HEK293 (cell line): ENCODE measurements around the gene RPRD1A.

ENCODE experiments used
- CTCF ChIA-PET: fragments of 350-600 bp; formaldehyde crosslinking; extraction: SDS; loops from one replicate; lab custom pipeline; 2021; ENCODE audit warnings: antibody characterized with exemption; lab: Yijun Ruan, JAX
- POLR2A ChIA-PET: fragments of 300-600 bp; formaldehyde crosslinking; extraction: SDS; loops from one replicate; lab custom pipeline; 2020; ENCODE audit warnings: antibody characterized with exemption, inconsistent platforms; lab: Yijun Ruan, JAX
- H3K27ac ChIP-seq: fragments of 200-500 bp; sonication (Bioruptor generic); 2 replicates; pipeline ENCODE4 v1.5.1; 2014; ENCODE audit warnings: low read depth, low read length, control low read depth, inconsistent platforms; ENCODE audit errors: extremely low read depth
- H3K36me3 ChIP-seq, 2 experiments: fragments of 200-500 bp in 1 of 2; sonication (Bioruptor generic) in 1 of 2; 1 replicate in 1 of 2; 2 replicates in 1 of 2; pipeline ENCODE4 v1.5.1; 2014 to 2017; ENCODE audit warnings: inconsistent platforms in 2 of 2, low read length in 2 of 2; ENCODE audit not compliant: control insufficient read depth in 2 of 2, insufficient read depth in 1 of 2
- H3K4me1 ChIP-seq: fragments of 200-500 bp; sonication (Bioruptor generic); 2 replicates; pipeline ENCODE4 v1.5.1; 2014; ENCODE audit warnings: mild to moderate bottlenecking, low read length, inconsistent platforms; ENCODE audit not compliant: control insufficient read depth, insufficient read depth
- H3K4me3 ChIP-seq: 2 replicates; pipeline ENCODE4 v1.5.1; 2011; ENCODE audit warnings: low read depth, mild to moderate bottlenecking, control low read depth, low read length, moderate library complexity
- H3K9me3 ChIP-seq: fragments of 200-500 bp; sonication (Bioruptor generic); 2 replicates; pipeline ENCODE4 v1.5.1; 2014; ENCODE audit warnings: low read depth, low read length, inconsistent platforms; ENCODE audit not compliant: control insufficient read depth, insufficient read depth
- FEZF1 ChIP-seq: fragments of 450-650 bp; formaldehyde crosslinking; IDR thresholded peaks from 2 replicates; pipeline ENCODE4 v1.5.1; 2016; ENCODE audit warnings: missing biosample characterization, missing genetic modification characterization
- GFI1B ChIP-seq: fragments of 450-650 bp; formaldehyde crosslinking; IDR thresholded peaks from 2 replicates; pipeline ENCODE4 v1.5.1; 2016; ENCODE audit warnings: missing biosample characterization, missing genetic modification characterization
- ZFP41 ChIP-seq: fragments of 450-650 bp; formaldehyde crosslinking; IDR thresholded peaks from 2 replicates; pipeline ENCODE4 v1.5.1; 2016; ENCODE audit warnings: missing biosample characterization, missing genetic modification characterization, borderline replicate concordance
- ZNF114 ChIP-seq: fragments of 450-650 bp; formaldehyde crosslinking; IDR thresholded peaks from 2 replicates; pipeline ENCODE4 v1.5.0; 2017; ENCODE audit warnings: missing biosample characterization, missing genetic modification characterization
- ZNF335 ChIP-seq: fragments of 450-650 bp; formaldehyde crosslinking; conservative IDR thresholded peaks from 2 replicates; pipeline ENCODE4 v1.5.1; 2016; ENCODE audit warnings: missing biosample characterization, missing genetic modification characterization
- ZNF341 ChIP-seq: fragments of 450-650 bp; formaldehyde crosslinking; IDR thresholded peaks from 2 replicates; pipeline ENCODE4; 2016; ENCODE audit warnings: low read depth, missing biosample characterization, missing genetic modification characterization
- ZNF394 ChIP-seq: fragments of 450-650 bp; formaldehyde crosslinking; IDR thresholded peaks from 2 replicates; pipeline ENCODE4 v1.5.1; 2016; ENCODE audit warnings: missing biosample characterization, missing genetic modification characterization, mild to moderate bottlenecking, moderate library complexity, borderline replicate concordance
- ZNF529 ChIP-seq: fragments of 450-650 bp; formaldehyde crosslinking; IDR thresholded peaks from 2 replicates; pipeline ENCODE4 v1.5.1; 2017; ENCODE audit warnings: missing genetic modification characterization, missing biosample characterization; ENCODE audit not compliant: insufficient replicate concordance
- TF ChIP-seq, protein P1 (sequence below): fragments of 450-650 bp; formaldehyde crosslinking; IDR thresholded peaks from 2 replicates; pipeline ENCODE4 v1.5.1; 2017; ENCODE audit warnings: missing biosample characterization, missing genetic modification characterization
- TF ChIP-seq, protein P2 (sequence below): fragments of 450-650 bp; formaldehyde crosslinking; IDR thresholded peaks from 2 replicates; pipeline ENCODE4 v1.5.1; 2016; ENCODE audit warnings: missing biosample characterization, missing genetic modification characterization, borderline replicate concordance
- TF ChIP-seq, protein P3 (sequence below): fragments of 450-650 bp; formaldehyde crosslinking; IDR thresholded peaks from 2 replicates; pipeline ENCODE4 v1.5.1; 2017; ENCODE audit warnings: missing biosample characterization, missing genetic modification characterization
- TF ChIP-seq, protein P4 (sequence below): fragments of 450-650 bp; formaldehyde crosslinking; IDR thresholded peaks from 2 replicates; pipeline ENCODE4 v1.5.1; 2016; ENCODE audit warnings: missing biosample characterization, missing genetic modification characterization
- TF ChIP-seq, protein P5 (sequence below): fragments of 450-650 bp; formaldehyde crosslinking; IDR thresholded peaks from 2 replicates; pipeline ENCODE4 v1.5.1; 2016; ENCODE audit warnings: missing biosample characterization, missing genetic modification characterization
- TF ChIP-seq, protein P6 (sequence below): fragments of 450-650 bp; formaldehyde crosslinking; IDR thresholded peaks from 2 replicates; pipeline ENCODE4 v1.5.1; 2017; ENCODE audit warnings: missing biosample characterization, mild to moderate bottlenecking, missing genetic modification characterization, moderate library complexity

RPRD1A gene

DNA sequence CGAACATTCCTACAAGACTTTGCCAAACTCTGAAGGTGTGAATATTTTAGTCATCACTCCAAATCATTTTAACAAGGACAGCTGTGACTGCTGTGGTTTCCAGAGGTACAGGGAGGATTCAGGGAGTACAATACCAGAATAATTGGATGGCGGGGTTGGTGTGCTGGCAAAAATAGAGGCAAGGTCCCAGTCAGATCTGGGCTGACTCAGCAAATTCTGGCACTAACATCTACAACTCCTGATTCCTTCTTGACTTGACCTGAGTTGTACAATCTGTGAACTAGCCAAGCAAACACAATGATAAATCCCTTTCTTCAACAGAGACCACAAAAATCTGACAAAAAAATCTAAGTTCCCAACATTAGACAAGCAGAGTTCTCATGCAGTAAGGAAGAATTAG lies 54.5 kb downstream of the RPRD1A start (continued):
- TF ChIP-seq, protein P1, sequence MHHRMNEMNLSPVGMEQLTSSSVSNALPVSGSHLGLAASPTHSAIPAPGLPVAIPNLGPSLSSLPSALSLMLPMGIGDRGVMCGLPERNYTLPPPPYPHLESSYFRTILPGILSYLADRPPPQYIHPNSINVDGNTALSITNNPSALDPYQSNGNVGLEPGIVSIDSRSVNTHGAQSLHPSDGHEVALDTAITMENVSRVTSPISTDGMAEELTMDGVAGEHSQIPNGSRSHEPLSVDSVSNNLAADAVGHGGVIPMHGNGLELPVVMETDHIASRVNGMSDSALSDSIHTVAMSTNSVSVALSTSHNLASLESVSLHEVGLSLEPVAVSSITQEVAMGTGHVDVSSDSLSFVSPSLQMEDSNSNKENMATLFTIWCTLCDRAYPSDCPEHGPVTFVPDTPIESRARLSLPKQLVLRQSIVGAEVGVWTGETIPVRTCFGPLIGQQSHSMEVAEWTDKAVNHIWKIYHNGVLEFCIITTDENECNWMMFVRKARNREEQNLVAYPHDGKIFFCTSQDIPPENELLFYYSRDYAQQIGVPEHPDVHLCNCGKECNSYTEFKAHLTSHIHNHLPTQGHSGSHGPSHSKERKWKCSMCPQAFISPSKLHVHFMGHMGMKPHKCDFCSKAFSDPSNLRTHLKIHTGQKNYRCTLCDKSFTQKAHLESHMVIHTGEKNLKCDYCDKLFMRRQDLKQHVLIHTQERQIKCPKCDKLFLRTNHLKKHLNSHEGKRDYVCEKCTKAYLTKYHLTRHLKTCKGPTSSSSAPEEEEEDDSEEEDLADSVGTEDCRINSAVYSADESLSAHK = no peak
- TF ChIP-seq, protein P2, sequence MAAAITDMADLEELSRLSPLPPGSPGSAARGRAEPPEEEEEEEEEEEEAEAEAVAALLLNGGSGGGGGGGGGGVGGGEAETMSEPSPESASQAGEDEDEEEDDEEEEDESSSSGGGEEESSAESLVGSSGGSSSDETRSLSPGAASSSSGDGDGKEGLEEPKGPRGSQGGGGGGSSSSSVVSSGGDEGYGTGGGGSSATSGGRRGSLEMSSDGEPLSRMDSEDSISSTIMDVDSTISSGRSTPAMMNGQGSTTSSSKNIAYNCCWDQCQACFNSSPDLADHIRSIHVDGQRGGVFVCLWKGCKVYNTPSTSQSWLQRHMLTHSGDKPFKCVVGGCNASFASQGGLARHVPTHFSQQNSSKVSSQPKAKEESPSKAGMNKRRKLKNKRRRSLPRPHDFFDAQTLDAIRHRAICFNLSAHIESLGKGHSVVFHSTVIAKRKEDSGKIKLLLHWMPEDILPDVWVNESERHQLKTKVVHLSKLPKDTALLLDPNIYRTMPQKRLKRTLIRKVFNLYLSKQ = no peak
- no peak for TF ChIP-seq ZNF341
- TF ChIP-seq ZFP41 = no peak
- TF ChIP-seq, protein P3, sequence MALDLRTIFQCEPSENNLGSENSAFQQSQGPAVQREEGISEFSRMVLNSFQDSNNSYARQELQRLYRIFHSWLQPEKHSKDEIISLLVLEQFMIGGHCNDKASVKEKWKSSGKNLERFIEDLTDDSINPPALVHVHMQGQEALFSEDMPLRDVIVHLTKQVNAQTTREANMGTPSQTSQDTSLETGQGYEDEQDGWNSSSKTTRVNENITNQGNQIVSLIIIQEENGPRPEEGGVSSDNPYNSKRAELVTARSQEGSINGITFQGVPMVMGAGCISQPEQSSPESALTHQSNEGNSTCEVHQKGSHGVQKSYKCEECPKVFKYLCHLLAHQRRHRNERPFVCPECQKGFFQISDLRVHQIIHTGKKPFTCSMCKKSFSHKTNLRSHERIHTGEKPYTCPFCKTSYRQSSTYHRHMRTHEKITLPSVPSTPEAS (tag by site-specific recombination) = no peak
- no peak for TF ChIP-seq ZNF114 (tag by site-specific recombination)
- TF ChIP-seq ZNF394 = no peak
- no peak for TF ChIP-seq FEZF1
- no peak for TF ChIP-seq GFI1B

DNA sequence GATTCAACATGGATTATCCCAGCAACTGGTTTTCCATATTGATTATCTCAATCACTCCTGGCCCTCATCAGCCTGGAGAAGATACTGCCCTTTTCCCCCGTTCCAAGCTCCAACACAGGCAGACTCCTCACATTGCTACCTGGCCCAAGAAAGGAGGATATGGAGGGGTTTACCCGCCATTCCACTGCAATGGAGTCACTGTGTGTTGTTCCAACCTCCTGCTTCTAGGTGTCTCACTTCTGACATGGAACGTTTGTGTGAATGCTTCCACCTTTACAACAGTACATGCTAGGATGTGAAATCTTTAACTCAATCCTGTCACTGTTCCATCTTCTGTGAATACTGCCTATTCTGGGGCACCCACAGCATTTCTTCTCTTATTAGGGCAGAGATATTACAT lies 58.1 kb downstream of the RPRD1A start:
- H3K4me1 ChIP-seq = no peaks in the 10 kb centered on the region
- TF ChIP-seq, protein P4, sequence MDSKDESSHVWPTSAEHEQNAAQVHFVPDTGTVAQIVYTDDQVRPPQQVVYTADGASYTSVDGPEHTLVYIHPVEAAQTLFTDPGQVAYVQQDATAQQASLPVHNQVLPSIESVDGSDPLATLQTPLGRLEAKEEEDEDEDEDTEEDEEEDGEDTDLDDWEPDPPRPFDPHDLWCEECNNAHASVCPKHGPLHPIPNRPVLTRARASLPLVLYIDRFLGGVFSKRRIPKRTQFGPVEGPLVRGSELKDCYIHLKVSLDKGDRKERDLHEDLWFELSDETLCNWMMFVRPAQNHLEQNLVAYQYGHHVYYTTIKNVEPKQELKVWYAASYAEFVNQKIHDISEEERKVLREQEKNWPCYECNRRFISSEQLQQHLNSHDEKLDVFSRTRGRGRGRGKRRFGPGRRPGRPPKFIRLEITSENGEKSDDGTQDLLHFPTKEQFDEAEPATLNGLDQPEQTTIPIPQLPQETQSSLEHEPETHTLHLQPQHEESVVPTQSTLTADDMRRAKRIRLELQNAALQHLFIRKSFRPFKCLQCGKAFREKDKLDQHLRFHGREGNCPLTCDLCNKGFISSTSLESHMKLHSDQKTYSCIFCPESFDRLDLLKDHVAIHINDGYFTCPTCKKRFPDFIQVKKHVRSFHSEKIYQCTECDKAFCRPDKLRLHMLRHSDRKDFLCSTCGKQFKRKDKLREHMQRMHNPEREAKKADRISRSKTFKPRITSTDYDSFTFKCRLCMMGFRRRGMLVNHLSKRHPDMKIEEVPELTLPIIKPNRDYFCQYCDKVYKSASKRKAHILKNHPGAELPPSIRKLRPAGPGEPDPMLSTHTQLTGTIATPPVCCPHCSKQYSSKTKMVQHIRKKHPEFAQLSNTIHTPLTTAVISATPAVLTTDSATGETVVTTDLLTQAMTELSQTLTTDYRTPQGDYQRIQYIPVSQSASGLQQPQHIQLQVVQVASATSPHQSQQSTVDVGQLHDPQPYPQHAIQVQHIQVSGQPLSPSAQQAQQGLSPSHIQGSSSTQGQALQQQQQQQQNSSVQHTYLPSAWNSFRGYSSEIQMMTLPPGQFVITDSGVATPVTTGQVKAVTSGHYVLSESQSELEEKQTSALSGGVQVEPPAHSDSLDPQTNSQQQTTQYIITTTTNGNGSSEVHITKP (tag by site-specific recombination) = no peak
- TF ChIP-seq, protein P5, sequence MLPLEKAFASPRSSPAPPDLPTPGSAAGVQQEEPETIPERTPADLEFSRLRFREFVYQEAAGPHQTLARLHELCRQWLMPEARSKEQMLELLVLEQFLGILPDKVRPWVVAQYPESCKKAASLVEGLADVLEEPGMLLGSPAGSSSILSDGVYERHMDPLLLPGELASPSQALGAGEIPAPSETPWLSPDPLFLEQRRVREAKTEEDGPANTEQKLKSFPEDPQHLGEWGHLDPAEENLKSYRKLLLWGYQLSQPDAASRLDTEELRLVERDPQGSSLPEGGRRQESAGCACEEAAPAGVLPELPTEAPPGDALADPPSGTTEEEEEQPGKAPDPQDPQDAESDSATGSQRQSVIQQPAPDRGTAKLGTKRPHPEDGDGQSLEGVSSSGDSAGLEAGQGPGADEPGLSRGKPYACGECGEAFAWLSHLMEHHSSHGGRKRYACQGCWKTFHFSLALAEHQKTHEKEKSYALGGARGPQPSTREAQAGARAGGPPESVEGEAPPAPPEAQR (tag by site-specific recombination) = no peak
- no peak for TF ChIP-seq ZNF529 (tag by site-specific recombination)
- TF ChIP-seq, protein P6, sequence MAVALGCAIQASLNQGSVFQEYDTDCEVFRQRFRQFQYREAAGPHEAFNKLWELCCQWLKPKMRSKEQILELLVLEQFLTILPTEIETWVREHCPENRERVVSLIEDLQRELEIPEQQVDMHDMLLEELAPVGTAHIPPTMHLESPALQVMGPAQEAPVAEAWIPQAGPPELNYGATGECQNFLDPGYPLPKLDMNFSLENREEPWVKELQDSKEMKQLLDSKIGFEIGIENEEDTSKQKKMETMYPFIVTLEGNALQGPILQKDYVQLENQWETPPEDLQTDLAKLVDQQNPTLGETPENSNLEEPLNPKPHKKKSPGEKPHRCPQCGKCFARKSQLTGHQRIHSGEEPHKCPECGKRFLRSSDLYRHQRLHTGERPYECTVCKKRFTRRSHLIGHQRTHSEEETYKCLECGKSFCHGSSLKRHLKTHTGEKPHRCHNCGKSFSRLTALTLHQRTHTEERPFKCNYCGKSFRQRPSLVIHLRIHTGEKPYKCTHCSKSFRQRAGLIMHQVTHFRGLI = no peak
- TF ChIP-seq ZNF335 = no peak
- TF ChIP-seq, all 188 proteins: peak for 0
- Histone ChIP-seq H3K4me3 (no peak overlapping the region), H3K36me3 (no peaks in the 10 kb centered on the region), H3K27ac (no peak overlapping the region), H3K9me3 (no peaks in the 10 kb centered on the region)
- ChIA-PET CTCF (interaction anchor here (0.6 to 1.5 kb wide), 3 partner anchors 9 to 267 kb away, joined by 3 to 5 read pairs (median 4); no protein-coding TSS in a partner anchor), POLR2A (no interaction called here)
